DOHH2 (cell line): ENCODE measurements around the gene RARS2.
A peak's percentile ranks its signal among the peaks of the same experiment; 100 is the strongest.

Experiments used
- H3F3A ChIP-seq: fragments of 200-600 bp; sonication (generic), shearing (Covaris generic); 2 replicates; pipeline ENCODE4 v1.6.0; 2016; ENCODE audit warnings: antibody characterized with exemption, mild to moderate bottlenecking; ENCODE audit not compliant: control insufficient read depth, insufficient read depth
- H3K27ac ChIP-seq: fragments of 200-600 bp; sonication (generic); 2 replicates; pipeline ENCODE4 v1.5.1; 2014; ENCODE audit warnings: low read depth, mild to moderate bottlenecking, low read length, moderate library complexity
- H3K27me3 ChIP-seq: fragments of 200-600 bp; sonication (generic); 2 replicates; pipeline ENCODE4 v1.6.1; 2014; ENCODE audit warnings: mild to moderate bottlenecking, low read length, mixed read lengths; ENCODE audit not compliant: control insufficient read depth
- H3K36me3 ChIP-seq: fragments of 200-600 bp; sonication (generic); 2 replicates; pipeline ENCODE4 v1.6.1; 2014; ENCODE audit warnings: mild to moderate bottlenecking, low read length, moderate library complexity, mixed read lengths; ENCODE audit not compliant: control insufficient read depth
- H3K4me1 ChIP-seq: fragments of 200-600 bp; sonication (generic); 2 replicates; pipeline ENCODE4 v1.6.1; 2014; ENCODE audit warnings: mild to moderate bottlenecking, low read length, mixed read lengths; ENCODE audit not compliant: control insufficient read depth
- H3K4me2 ChIP-seq: fragments of 200-600 bp; sonication (generic); 2 replicates; pipeline ENCODE4 v1.6.0; 2014; ENCODE audit warnings: mild to moderate bottlenecking, low read length, moderate library complexity
- H3K4me3 ChIP-seq: fragments of 200-600 bp; sonication (generic); 2 replicates; pipeline ENCODE4 v1.5.1; 2014; ENCODE audit warnings: mild to moderate bottlenecking, low read length, mixed read lengths
- H3K79me2 ChIP-seq: fragments of 200-600 bp; sonication (generic); 2 replicates; pipeline ENCODE4 v1.6.1; 2014; ENCODE audit warnings: mild to moderate bottlenecking, low read length, mixed read lengths; ENCODE audit not compliant: control insufficient read depth
- H3K9me2 ChIP-seq: fragments of 200-600 bp; sonication (generic); replicated peaks from 2 replicates; pipeline ENCODE4 v1.6.1; 2014; ENCODE audit warnings: mild to moderate bottlenecking, low read length, mixed read lengths; ENCODE audit not compliant: control insufficient read depth
- H3K9me3 ChIP-seq: fragments of 200-600 bp; sonication (generic); 2 replicates; pipeline ENCODE4 v1.6.1; 2014; ENCODE audit warnings: antibody characterized with exemption, low read length, mixed read lengths; ENCODE audit not compliant: control insufficient read depth, insufficient read depth
- H4K20me1 ChIP-seq: fragments of 200-600 bp; sonication (generic); 2 replicates; pipeline ENCODE4 v1.6.0; 2014; ENCODE audit warnings: low read depth, mild to moderate bottlenecking, antibody characterized with exemption, low read length, moderate library complexity; ENCODE audit not compliant: control insufficient read depth, insufficient read depth
- CTCF ChIP-seq: fragments of 200-600 bp; sonication (generic); IDR thresholded peaks from one replicate; pipeline ENCODE4 v1.5.1; 2014; ENCODE audit warnings: antibody characterized with exemption, mild to moderate bottlenecking, low read depth, low read length; ENCODE audit not compliant: poor library complexity, severe bottlenecking
- EZH2phosphoT487 ChIP-seq: fragments of 200-600 bp; sonication (generic); IDR thresholded peaks from 2 replicates; pipeline ENCODE4 v1.6.1; 2017; ENCODE audit warnings: borderline replicate concordance, mild to moderate bottlenecking, antibody characterized with exemption, low read length, moderate library complexity, mixed read lengths

The RARS2 gene

GRCh38 chr6:87487555-87487954 is 102.2 kb downstream of the RARS2 start:
- Histone ChIP-seq H3K36me3 (no peaks in the 10 kb centered on the region; the same call in 1 of the 2 replicates), H3K4me2 (no peak overlapping the region), H3K27me3 (no peaks in the 10 kb centered on the region), H3K4me1 (no peaks in the 10 kb centered on the region), H3K9me3 (no peaks in the 10 kb centered on the region), H3K79me2 (no peaks in the 10 kb centered on the region), H3K27ac (no peak overlapping the region), H4K20me1 (no peaks in the 10 kb centered on the region), H3F3A (no peaks in the 10 kb centered on the region), H3K9me2 (no peaks in the 10 kb centered on the region), H3K4me3 (no peak overlapping the region)
- TF ChIP-seq EZH2phosphoT487: no peak
- no peak for TF ChIP-seq CTCF

- Histone ChIP-seq H3K27ac (no peak overlapping the region), H4K20me1 (no peaks in the 10 kb centered on the region), H3F3A (no peaks in the 10 kb centered on the region), H3K9me2 (no peaks in the 10 kb centered on the region), H3K4me3 (no peak overlapping the region), H3K4me2 (no peak overlapping the region), H3K9me3 (no peaks in the 10 kb centered on the region), H3K4me1 (no peaks in the 10 kb centered on the region), H3K36me3 (peaks cover 3% of the 10 kb centered on the region; the same call in 1 of the 2 replicates), H3K79me2 (no peaks in the 10 kb centered on the region), H3K27me3 (no peaks in the 10 kb centered on the region)
- TF ChIP-seq CTCF (no peak), EZH2phosphoT487 (no peak)
Measured at GRCh38 chr6:87484491-87484890, 105.3 kb downstream of the RARS2 start.

GRCh38 chr6:87483929-87484328 is 105.9 kb downstream of the RARS2 start:
- Histone ChIP-seq H3K4me1 (no peaks in the 10 kb centered on the region), H3K9me3 (no peaks in the 10 kb centered on the region), H3K27ac (no peak overlapping the region), H3K4me3 (no peak overlapping the region), H4K20me1 (no peaks in the 10 kb centered on the region), H3K27me3 (no peaks in the 10 kb centered on the region), H3K79me2 (no peaks in the 10 kb centered on the region), H3K9me2 (no peaks in the 10 kb centered on the region), H3K36me3 (peaks cover 3% of the 10 kb centered on the region; the same call in 1 of the 2 replicates), H3K4me2 (no peak overlapping the region), H3F3A (no peaks in the 10 kb centered on the region)
- no peak for TF ChIP-seq EZH2phosphoT487
- peak; percentile 42 for TF ChIP-seq CTCF

- Histone ChIP-seq H3K4me3 (no peak overlapping the region), H3K4me2 (no peak overlapping the region), H3K4me1 (no peaks in the 10 kb centered on the region), H3F3A (no peaks in the 10 kb centered on the region), H3K36me3 (peaks cover 15% of the 10 kb centered on the region), H3K27me3 (no peaks in the 10 kb centered on the region), H3K79me2 (0 out of 2 replicates have a peak, but pooled peaks cover 2% of the 10 kb centered on the region), H3K9me3 (no peaks in the 10 kb centered on the region), H3K9me2 (no peaks in the 10 kb centered on the region), H3K27ac (no peak overlapping the region), H4K20me1 (no peaks in the 10 kb centered on the region)
- no peak for TF ChIP-seq EZH2phosphoT487
- TF ChIP-seq CTCF: no peak
Measured at GRCh38 chr6:87482366-87482765, 107.4 kb downstream of the RARS2 start.
